Measurements from ENCODE around the gene PELI1.

Gene PELI1

DNA sequence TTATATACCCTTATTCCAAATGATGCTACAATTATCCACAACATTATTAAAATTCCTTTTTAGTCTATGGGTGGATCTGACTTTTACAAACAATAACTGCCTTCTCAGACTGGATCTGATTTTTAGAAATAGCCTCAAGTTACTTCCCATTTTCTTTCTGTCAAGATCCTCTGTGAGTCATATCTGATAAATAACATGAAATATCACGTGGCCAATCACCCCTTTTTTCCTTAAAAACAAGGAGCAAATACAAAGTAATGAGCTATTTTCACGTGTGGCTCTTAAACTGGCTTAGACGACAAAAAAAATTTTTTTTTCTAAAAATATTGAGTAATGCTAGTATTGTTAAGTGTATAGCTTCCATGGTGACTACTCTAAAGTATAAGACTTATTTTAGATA is 6.7 kb downstream of the PELI1 start:
- H3K27ac ChIP-seq (ENCODE audit: low read depth, low read length, severe bottlenecking), result no peak overlapping the region
- H3K36me3 ChIP-seq (ENCODE audit: control insufficient read depth, insufficient read depth, low read length), result peaks cover 13% of the 10 kb centered on the region
- no peak overlapping the region for H3K4me3 ChIP-seq (ENCODE audit: extremely low read depth, insufficient read depth, low read length, poor library complexity, severe bottlenecking)
- H3K4me1 ChIP-seq (ENCODE audit: control insufficient read depth, insufficient read depth, low read length, poor library complexity, severe bottlenecking), result peaks cover 39% of the 10 kb centered on the region
- no CpG with 5 or more reads among the region's 3 CpGs for WGBS, 2 experiments (ENCODE audit: insufficient coverage in 2 of 2)
- no peaks in the 10 kb centered on the region for H3K9me3 ChIP-seq (ENCODE audit: control insufficient read depth, low read length)

DNA sequence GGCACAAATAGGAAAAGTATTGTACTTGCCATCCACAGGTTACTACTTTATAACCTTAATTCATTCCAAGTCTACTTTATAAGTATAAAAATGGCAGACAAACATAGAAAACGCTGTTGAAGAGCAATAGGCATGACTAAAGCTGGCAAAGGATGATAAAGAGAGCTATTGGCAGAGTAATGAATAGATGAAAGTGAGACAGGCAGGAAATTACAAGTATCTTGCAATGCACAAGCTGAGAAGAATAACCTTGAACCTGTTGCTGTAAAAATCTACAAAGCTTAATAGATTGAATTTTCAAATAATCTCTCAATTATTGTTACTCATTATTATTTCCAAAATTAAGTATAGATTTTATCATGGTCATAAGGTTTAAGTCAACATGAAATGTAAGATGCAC is 8.8 kb downstream of the PELI1 start:
- 86% methylated on average over 1 of the region's 1 CpG; no CpG with 5 or more reads in 1 of the 2 experiments for WGBS, 2 experiments (ENCODE audit: insufficient coverage in 2 of 2)
- Histone ChIP-seq H3K36me3 (ENCODE audit: control insufficient read depth, insufficient read depth, low read length) (peaks cover 13% of the 10 kb centered on the region), H3K4me3 (ENCODE audit: extremely low read depth, insufficient read depth, low read length, poor library complexity, severe bottlenecking) (no peak overlapping the region), H3K27ac (ENCODE audit: low read depth, low read length, severe bottlenecking) (no peak overlapping the region), H3K4me1 (ENCODE audit: control insufficient read depth, insufficient read depth, low read length, poor library complexity, severe bottlenecking) (peaks cover 33% of the 10 kb centered on the region), H3K9me3 (ENCODE audit: control insufficient read depth, low read length) (no peaks in the 10 kb centered on the region)

DNA sequence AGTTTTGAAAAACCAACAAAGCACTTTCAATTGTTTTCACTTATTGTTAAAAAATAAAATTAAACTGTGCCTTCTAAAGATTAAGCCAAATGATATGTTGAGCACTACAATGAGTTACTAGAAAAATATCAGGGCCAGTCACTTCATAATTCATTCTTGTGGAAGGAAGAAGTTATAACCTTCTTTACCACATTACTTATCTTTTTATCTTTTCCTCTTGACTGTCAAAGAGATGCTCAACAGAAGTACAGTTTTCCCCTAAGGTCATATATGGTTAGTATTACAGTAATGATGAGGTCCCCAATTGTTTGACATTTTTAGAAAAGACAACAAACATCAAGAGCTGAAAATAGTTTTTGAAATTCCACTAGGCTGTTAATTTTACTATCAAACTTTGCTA is 9.4 kb downstream of the PELI1 start:
- no peak overlapping the region for H3K4me3 ChIP-seq (ENCODE audit: extremely low read depth, insufficient read depth, low read length, poor library complexity, severe bottlenecking)
- H3K4me1 ChIP-seq (ENCODE audit: control insufficient read depth, insufficient read depth, low read length, poor library complexity, severe bottlenecking), result peaks cover 33% of the 10 kb centered on the region
- peak overlapping the region; percentile 16 for H3K27ac ChIP-seq (ENCODE audit: low read depth, low read length, severe bottlenecking)

DNA sequence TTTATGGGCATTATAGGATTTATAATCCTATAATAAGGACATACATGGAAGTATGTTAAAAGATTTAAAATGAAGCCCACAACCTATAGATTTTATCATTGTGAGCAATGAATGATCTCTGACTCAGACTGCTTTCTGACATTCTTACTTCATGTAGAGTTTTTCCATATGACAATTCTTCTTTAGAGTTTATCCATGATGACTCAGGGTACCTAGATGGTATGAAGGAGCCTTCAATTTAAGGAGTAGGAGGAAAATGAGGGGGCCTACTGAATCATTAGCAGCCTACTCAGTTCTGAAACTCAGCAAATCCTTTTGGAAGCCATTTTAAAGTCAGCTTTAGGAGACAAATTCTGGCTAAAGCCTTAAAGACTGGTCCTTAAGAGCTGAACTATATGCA is 10.4 kb downstream of the PELI1 start:
- Histone ChIP-seq H3K4me1 (ENCODE audit: control insufficient read depth, insufficient read depth, low read length, poor library complexity, severe bottlenecking) (peaks cover 33% of the 10 kb centered on the region), H3K4me3 (ENCODE audit: extremely low read depth, insufficient read depth, low read length, poor library complexity, severe bottlenecking) (no peak overlapping the region), H3K9me3 (ENCODE audit: control insufficient read depth, low read length) (no peaks in the 10 kb centered on the region), H3K36me3 (ENCODE audit: control insufficient read depth, insufficient read depth, low read length) (peaks cover 7% of the 10 kb centered on the region), H3K27ac (ENCODE audit: low read depth, low read length, severe bottlenecking) (peak overlapping the region; percentile 16)

More for the DNA sequence above, 9.4 kb downstream of the PELI1 start:
- H3K9me3 ChIP-seq (ENCODE audit: control insufficient read depth, low read length), result no peaks in the 10 kb centered on the region
- H3K36me3 ChIP-seq (ENCODE audit: control insufficient read depth, insufficient read depth, low read length), result peaks cover 13% of the 10 kb centered on the region

GRCh38 chr2:64133354-64133753 is 10.9 kb downstream of the PELI1 start:
- WGBS, 2 experiments (ENCODE audit: insufficient coverage in 2 of 2), result 89 to 100% methylated on average over 1 of the region's 1 CpG
- peaks cover 33% of the 10 kb centered on the region for H3K4me1 ChIP-seq (ENCODE audit: control insufficient read depth, insufficient read depth, low read length, poor library complexity, severe bottlenecking)
- H3K36me3 ChIP-seq (ENCODE audit: control insufficient read depth, insufficient read depth, low read length), result peaks cover 5% of the 10 kb centered on the region
- H3K27ac ChIP-seq (ENCODE audit: low read depth, low read length, severe bottlenecking), result peak overlapping the region; percentile 24
- H3K9me3 ChIP-seq (ENCODE audit: control insufficient read depth, low read length), result no peaks in the 10 kb centered on the region
- H3K4me3 ChIP-seq (ENCODE audit: extremely low read depth, insufficient read depth, low read length, poor library complexity, severe bottlenecking), result no peak overlapping the region

DNA sequence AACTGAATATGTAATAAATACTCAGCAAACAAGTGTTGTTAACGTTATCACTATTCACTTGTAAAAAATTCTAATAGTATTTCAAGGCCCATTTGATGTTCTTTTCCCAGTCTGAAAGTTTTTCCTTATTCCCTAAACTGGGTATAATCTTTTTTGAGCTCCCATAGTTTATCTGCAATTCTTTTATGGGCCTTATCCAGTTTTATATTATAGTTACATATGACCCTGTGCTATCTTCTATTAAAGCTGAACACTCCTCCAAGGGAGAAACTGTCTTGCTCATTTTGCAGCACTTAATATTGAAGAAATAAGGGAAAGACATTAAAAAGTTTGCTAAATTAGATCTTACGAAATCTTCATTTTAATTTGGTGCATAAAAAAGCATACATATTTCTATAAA is 13.9 kb downstream of the PELI1 start:
- H3K4me1 ChIP-seq (ENCODE audit: control insufficient read depth, insufficient read depth, low read length, poor library complexity, severe bottlenecking), result peaks cover 16% of the 10 kb centered on the region
- H3K27ac ChIP-seq (ENCODE audit: low read depth, low read length, severe bottlenecking), result no peak overlapping the region
- no peaks in the 10 kb centered on the region for H3K9me3 ChIP-seq (ENCODE audit: control insufficient read depth, low read length)
- WGBS, 2 experiments (ENCODE audit: insufficient coverage in 2 of 2), result no CpG with 5 or more reads among the region's 2 CpGs
- no peak overlapping the region for H3K4me3 ChIP-seq (ENCODE audit: extremely low read depth, insufficient read depth, low read length, poor library complexity, severe bottlenecking)
- H3K36me3 ChIP-seq (ENCODE audit: control insufficient read depth, insufficient read depth, low read length), result peaks cover 4% of the 10 kb centered on the region

- Histone ChIP-seq H3K9me3 (ENCODE audit: control insufficient read depth, low read length) (no peaks in the 10 kb centered on the region), H3K27ac (ENCODE audit: low read depth, low read length, severe bottlenecking) (no peak overlapping the region), H3K4me1 (ENCODE audit: control insufficient read depth, insufficient read depth, low read length, poor library complexity, severe bottlenecking) (peaks cover 3% of the 10 kb centered on the region), H3K36me3 (ENCODE audit: control insufficient read depth, insufficient read depth, low read length) (peaks cover 4% of the 10 kb centered on the region), H3K4me3 (ENCODE audit: extremely low read depth, insufficient read depth, low read length, poor library complexity, severe bottlenecking) (no peak overlapping the region)
These were observed 15.3 kb downstream of the PELI1 start for GRCh38 chr2:64128943-64129391.

- peaks cover 4% of the 10 kb centered on the region for H3K36me3 ChIP-seq (ENCODE audit: control insufficient read depth, insufficient read depth, low read length)
- H3K4me3 ChIP-seq (ENCODE audit: extremely low read depth, insufficient read depth, low read length, poor library complexity, severe bottlenecking), result no peak overlapping the region
- no peaks in the 10 kb centered on the region for H3K4me1 ChIP-seq (ENCODE audit: control insufficient read depth, insufficient read depth, low read length, poor library complexity, severe bottlenecking)
- no peak overlapping the region for H3K27ac ChIP-seq (ENCODE audit: low read depth, low read length, severe bottlenecking)
- no peaks in the 10 kb centered on the region for H3K9me3 ChIP-seq (ENCODE audit: control insufficient read depth, low read length)
- no CpG with 5 or more reads among the region's 1 CpG for WGBS, 2 experiments (ENCODE audit: insufficient coverage in 2 of 2)
These were observed 15.8 kb downstream of the PELI1 start for GRCh38 chr2:64128406-64128805.

- H3K9me3 ChIP-seq (ENCODE audit: control insufficient read depth, low read length), result no peaks in the 10 kb centered on the region
- no peak overlapping the region for H3K4me3 ChIP-seq (ENCODE audit: extremely low read depth, insufficient read depth, low read length, poor library complexity, severe bottlenecking)
- H3K36me3 ChIP-seq (ENCODE audit: control insufficient read depth, insufficient read depth, low read length), result peaks cover 4% of the 10 kb centered on the region
- H3K4me1 ChIP-seq (ENCODE audit: control insufficient read depth, insufficient read depth, low read length, poor library complexity, severe bottlenecking), result no peaks in the 10 kb centered on the region
- no peak overlapping the region for H3K27ac ChIP-seq (ENCODE audit: low read depth, low read length, severe bottlenecking)
- WGBS, 2 experiments (ENCODE audit: insufficient coverage in 2 of 2), result 85 to 100% methylated on average over 1 of the region's 2 CpGs
These were observed 17.1 kb downstream of the PELI1 start for GRCh38 chr2:64127119-64127518.

DNA sequence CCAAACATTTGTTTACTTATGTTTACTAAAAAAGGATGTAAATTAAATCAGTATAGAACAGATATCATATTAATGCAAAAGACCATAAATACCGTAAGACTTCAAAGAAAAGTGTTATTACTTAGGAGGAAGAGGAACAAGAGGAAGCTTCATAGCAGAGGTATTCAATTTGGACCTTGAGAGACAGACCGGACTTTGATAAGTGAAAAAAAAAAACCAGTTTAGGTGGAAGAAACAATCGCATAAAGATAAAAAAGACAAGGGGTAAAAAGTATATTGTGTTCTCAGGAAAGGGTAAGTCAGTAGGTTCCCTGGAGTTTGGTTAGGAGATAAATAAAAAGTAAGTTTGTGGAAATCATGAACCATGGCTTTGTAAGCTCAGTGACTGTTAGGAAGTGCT is 17.6 kb downstream of the PELI1 start:
- Histone ChIP-seq H3K4me1 (ENCODE audit: control insufficient read depth, insufficient read depth, low read length, poor library complexity, severe bottlenecking) (no peaks in the 10 kb centered on the region), H3K36me3 (ENCODE audit: control insufficient read depth, insufficient read depth, low read length) (peaks cover 4% of the 10 kb centered on the region), H3K27ac (ENCODE audit: low read depth, low read length, severe bottlenecking) (no peak overlapping the region), H3K4me3 (ENCODE audit: extremely low read depth, insufficient read depth, low read length, poor library complexity, severe bottlenecking) (no peak overlapping the region), H3K9me3 (ENCODE audit: control insufficient read depth, low read length) (no peaks in the 10 kb centered on the region)
- 93 to 100% methylated on average over 2 of the region's 3 CpGs for WGBS, 2 experiments (ENCODE audit: insufficient coverage in 2 of 2)

DNA sequence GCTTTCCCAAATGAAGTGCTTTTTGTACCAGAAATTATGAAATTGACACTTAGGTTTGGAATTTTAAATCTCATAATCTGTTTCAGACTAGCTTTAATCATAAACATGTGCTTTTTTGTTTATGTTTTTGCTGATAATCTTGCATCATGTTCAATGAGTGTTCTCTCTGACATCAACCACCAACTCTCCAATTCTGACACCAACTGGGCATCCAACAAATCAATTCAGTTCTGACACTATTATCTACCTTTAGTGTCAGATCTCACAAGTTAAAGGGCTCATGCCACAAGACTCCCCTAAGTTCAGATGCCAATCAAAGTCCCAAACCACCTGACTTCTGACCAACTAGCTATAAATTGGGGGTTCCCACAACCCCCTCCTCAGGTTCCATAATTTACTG is 19.6 kb downstream of the PELI1 start:
- peaks cover 9% of the 10 kb centered on the region for H3K36me3 ChIP-seq (ENCODE audit: control insufficient read depth, insufficient read depth, low read length)
- no peak overlapping the region for H3K27ac ChIP-seq (ENCODE audit: low read depth, low read length, severe bottlenecking)
- no peaks in the 10 kb centered on the region for H3K9me3 ChIP-seq (ENCODE audit: control insufficient read depth, low read length)
- H3K4me3 ChIP-seq (ENCODE audit: extremely low read depth, insufficient read depth, low read length, poor library complexity, severe bottlenecking), result no peak overlapping the region
- H3K4me1 ChIP-seq (ENCODE audit: control insufficient read depth, insufficient read depth, low read length, poor library complexity, severe bottlenecking), result no peaks in the 10 kb centered on the region

DNA sequence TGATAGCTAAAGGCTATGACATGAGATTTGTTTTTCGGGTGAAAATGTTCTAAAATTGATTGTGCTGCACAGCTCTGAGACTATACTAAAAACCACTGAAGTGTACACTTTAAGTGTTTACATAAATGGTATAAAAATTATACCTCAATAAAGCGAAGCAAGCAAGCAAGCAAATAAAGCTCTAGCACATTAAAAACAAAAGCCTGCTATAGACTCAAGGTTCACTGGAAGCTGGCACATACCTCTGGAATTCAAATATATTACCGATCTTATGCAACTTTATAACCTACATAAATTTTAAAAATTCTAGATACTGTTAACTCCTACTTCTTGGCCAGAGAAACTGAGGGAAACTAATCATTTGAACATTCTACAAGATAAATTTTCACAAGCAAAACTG is 20.1 kb downstream of the PELI1 start:
- 100% methylated on average over 1 of the region's 3 CpGs; no CpG with 5 or more reads in 1 of the 2 experiments for WGBS, 2 experiments (ENCODE audit: insufficient coverage in 2 of 2)
- Histone ChIP-seq H3K27ac (ENCODE audit: low read depth, low read length, severe bottlenecking) (no peak overlapping the region), H3K9me3 (ENCODE audit: control insufficient read depth, low read length) (no peaks in the 10 kb centered on the region), H3K4me1 (ENCODE audit: control insufficient read depth, insufficient read depth, low read length, poor library complexity, severe bottlenecking) (no peaks in the 10 kb centered on the region), H3K36me3 (ENCODE audit: control insufficient read depth, insufficient read depth, low read length) (peaks cover 9% of the 10 kb centered on the region), H3K4me3 (ENCODE audit: extremely low read depth, insufficient read depth, low read length, poor library complexity, severe bottlenecking) (no peak overlapping the region)
